Neural crest cell (in vitro differentiated cells): ENCODE data around the gene GALNT1. TPM values are rescaled to one million over a fixed set of nuclear protein-coding genes. Genes with fewer than 3 reads are reported as not detected.

Source experiments
- DNase-seq: peaks from one replicate; pipeline ENCODE4 v3.0.0; 2021; ENCODE audit warnings: low read depth, mixed read lengths, low spot score
- H3K27ac Mint-ChIP-seq: one replicate; pipeline ENCODE4 v1.8.0; 2021; ENCODE audit warnings: mild to moderate bottlenecking, mixed read lengths; ENCODE audit not compliant: unreplicated experiment
- H3K27me3 Mint-ChIP-seq: 2 replicates; pipeline ENCODE4 v1.8.0; 2021; ENCODE audit warnings: low read depth, mild to moderate bottlenecking, mixed read lengths
- H3K36me3 Mint-ChIP-seq: 2 replicates; pipeline ENCODE4 v1.8.0; 2021; ENCODE audit warnings: low read depth, mild to moderate bottlenecking, mixed read lengths
- H3K4me1 Mint-ChIP-seq: 2 replicates; pipeline ENCODE4 v1.8.0; 2021; ENCODE audit warnings: mixed read lengths
- H3K4me3 Mint-ChIP-seq: one replicate; pipeline ENCODE4 v1.8.0; 2021; ENCODE audit warnings: mild to moderate bottlenecking, mixed read lengths
- H3K9me3 Mint-ChIP-seq: 2 replicates; pipeline ENCODE4 v1.8.0; 2021; ENCODE audit warnings: mixed read lengths
- CTCF ChIP-seq: fragments of 200-600 bp; sonication (generic); conservative IDR thresholded peaks from 2 replicates; pipeline ENCODE4 v1.5.0; 2021; ENCODE audit warnings: antibody characterized with exemption, mild to moderate bottlenecking
- total RNA-seq: library from RNA; stranded (reverse); gene quantifications from 2 replicates; pipeline ENCODE4 v1.2.1, GENCODE V29; 2021

The GALNT1 gene
- total RNA-seq, 1 donor from 2014 or later: 93.5 TPM

GRCh38 chr18:35610724-35611123 lies 29.2 kb downstream of the GALNT1 start:
- Mint-ChIP-seq H3K4me1 (peaks cover 23% of the 10 kb centered on the region), H3K4me3 (no peak overlapping the region), H3K27ac (no peak overlapping the region), H3K9me3 (no peaks in the 10 kb centered on the region), H3K27me3 (no peaks in the 10 kb centered on the region), H3K36me3 (no peaks in the 10 kb centered on the region)
- no peak for DNase-seq
- no peak for TF ChIP-seq CTCF

- Mint-ChIP-seq H3K4me1 (peaks cover 23% of the 10 kb centered on the region), H3K27ac (no peak overlapping the region), H3K4me3 (no peak overlapping the region), H3K27me3 (no peaks in the 10 kb centered on the region), H3K9me3 (no peaks in the 10 kb centered on the region), H3K36me3 (no peaks in the 10 kb centered on the region)
- TF ChIP-seq CTCF: no peak
- no peak for DNase-seq
Observed at GRCh38 chr18:35611518-35611917, 30.0 kb downstream of the GALNT1 start.

- Mint-ChIP-seq H3K9me3 (no peaks in the 10 kb centered on the region), H3K27ac (no peak overlapping the region), H3K36me3 (peaks cover 3% of the 10 kb centered on the region), H3K27me3 (no peaks in the 10 kb centered on the region), H3K4me1 (peaks cover 20% of the 10 kb centered on the region), H3K4me3 (no peak overlapping the region)
- TF ChIP-seq CTCF: no peak
- no peak for DNase-seq
Observed at GRCh38 chr18:35616074-35616473, 34.5 kb downstream of the GALNT1 start.

GRCh38 chr18:35616664-35617423 lies 35.3 kb downstream of the GALNT1 start:
- Mint-ChIP-seq H3K27ac (no peak overlapping the region), H3K4me3 (no peak overlapping the region), H3K4me1 (peaks cover 15% of the 10 kb centered on the region), H3K9me3 (no peaks in the 10 kb centered on the region), H3K36me3 (peaks cover 3% of the 10 kb centered on the region), H3K27me3 (no peaks in the 10 kb centered on the region)
- TF ChIP-seq CTCF: no peak
- no peak for DNase-seq

- no peak for DNase-seq
- H3K4me1 Mint-ChIP-seq: peaks cover 15% of the 10 kb centered on the region
- no peak for TF ChIP-seq CTCF
- H3K27me3 Mint-ChIP-seq: no peaks in the 10 kb centered on the region
- peaks cover 6% of the 10 kb centered on the region for H3K36me3 Mint-ChIP-seq
- H3K4me3 Mint-ChIP-seq: no peak overlapping the region
- no peak overlapping the region for H3K27ac Mint-ChIP-seq
- no peaks in the 10 kb centered on the region for H3K9me3 Mint-ChIP-seq
Observed at GRCh38 chr18:35617865-35618264, 36.3 kb downstream of the GALNT1 start.
